Trophoblast cell (in vitro differentiated cells and primary cell): Measurements from ENCODE around the gene WDR88.

Source experiments
- DNase-seq, 2 donors: peaks; one replicate each; pipeline ENCODE4 v3.0.0-alpha.2; 2016
- H2AFZ ChIP-seq: 2 replicates; pipeline ENCODE4 v1.6.1; 2013; ENCODE audit warnings: low read length, moderate library complexity, mild to moderate bottlenecking; ENCODE audit not compliant: insufficient read depth, poor library complexity
- H2AK5ac ChIP-seq: 2 replicates; pipeline ENCODE4 v1.6.1; 2013; ENCODE audit warnings: mild to moderate bottlenecking, low read length
- H2BK120ac ChIP-seq: 2 replicates; pipeline ENCODE4 v1.6.1; 2013; ENCODE audit warnings: low read length, mild to moderate bottlenecking, moderate library complexity; ENCODE audit not compliant: insufficient read depth, poor library complexity
- H2BK12ac ChIP-seq: 2 replicates; pipeline ENCODE4 v1.6.1; 2013; ENCODE audit warnings: mild to moderate bottlenecking, low read length, moderate library complexity
- H2BK5ac ChIP-seq: 2 replicates; pipeline ENCODE4 v1.6.1; 2013; ENCODE audit warnings: low read length, low read depth, moderate library complexity, mild to moderate bottlenecking; ENCODE audit not compliant: poor library complexity
- H3K14ac ChIP-seq: 2 replicates; pipeline ENCODE4 v1.6.1; 2013; ENCODE audit warnings: mild to moderate bottlenecking, low read length
- H3K18ac ChIP-seq: 2 replicates; pipeline ENCODE4 v1.6.1; 2013; ENCODE audit warnings: mild to moderate bottlenecking, low read length
- H3K23ac ChIP-seq: 2 replicates; pipeline ENCODE4 v1.6.1; 2013; ENCODE audit warnings: low read length
- H3K27ac ChIP-seq: 2 replicates; pipeline ENCODE4 v1.5.1; 2013; ENCODE audit warnings: low read depth, mild to moderate bottlenecking, inconsistent platforms, low read length, moderate library complexity
- H3K27me3 ChIP-seq: 2 replicates; pipeline ENCODE4 v1.6.1; 2013; ENCODE audit warnings: inconsistent platforms, mild to moderate bottlenecking, low read length, moderate library complexity; ENCODE audit not compliant: insufficient read depth
- H3K36me3 ChIP-seq, 2 experiments: 1 replicate in 1 of 2; 2 replicates in 1 of 2; pipeline ENCODE4 v1.6.1; 2013; ENCODE audit warnings: low read length in 2 of 2, mild to moderate bottlenecking in 2 of 2, moderate library complexity in 1 of 2; ENCODE audit not compliant: insufficient read depth in 2 of 2, control insufficient read depth in 1 of 2
- H3K4ac ChIP-seq: 2 replicates; pipeline ENCODE4 v1.6.1; 2013; ENCODE audit warnings: low read depth, mild to moderate bottlenecking, low read length, moderate library complexity
- H3K4me1 ChIP-seq, 2 experiments: 1 replicate in 1 of 2; 2 replicates in 1 of 2; pipeline ENCODE4 v1.6.1; 2013; ENCODE audit warnings: low read length in 2 of 2, mild to moderate bottlenecking in 2 of 2, moderate library complexity in 1 of 2; ENCODE audit not compliant: insufficient read depth in 2 of 2, control insufficient read depth in 1 of 2
- H3K4me2 ChIP-seq: 2 replicates; pipeline ENCODE4 v1.6.1; 2013; ENCODE audit warnings: inconsistent platforms, mild to moderate bottlenecking, low read length, moderate library complexity
- H3K4me3 ChIP-seq: 2 replicates; pipeline ENCODE4 v1.5.1; 2013; ENCODE audit warnings: mild to moderate bottlenecking, low read depth, low read length, inconsistent platforms
- H3K79me1 ChIP-seq: one replicate; pipeline ENCODE4 v1.6.1; 2013; ENCODE audit warnings: low read length
- H3K79me2 ChIP-seq: 2 replicates; pipeline ENCODE4 v1.6.1; 2013; ENCODE audit warnings: low read length, mild to moderate bottlenecking; ENCODE audit not compliant: control insufficient read depth, insufficient read depth, poor library complexity
- H3K9ac ChIP-seq: 2 replicates; pipeline ENCODE4 v1.6.1; 2013; ENCODE audit warnings: mild to moderate bottlenecking, low read length
- H3K9me3 ChIP-seq: 2 replicates; pipeline ENCODE4 v1.6.1; 2013; ENCODE audit warnings: low read depth, mild to moderate bottlenecking, control low read depth, inconsistent platforms, low read length; ENCODE audit not compliant: insufficient read depth
- H4K12ac ChIP-seq: 2 replicates; pipeline ENCODE4 v1.6.1; 2013; ENCODE audit warnings: low read depth, mild to moderate bottlenecking, low read length, moderate library complexity
- H4K8ac ChIP-seq: 2 replicates; pipeline ENCODE4 v1.6.1; 2013; ENCODE audit warnings: low read depth, mild to moderate bottlenecking, low read length, moderate library complexity
- H4K91ac ChIP-seq: one replicate; pipeline ENCODE4 v1.6.1; 2013; ENCODE audit warnings: low read depth, mild to moderate bottlenecking, low read length, moderate library complexity
- WGBS: extraction: QIAGEN DNeasy Blood & Tissue Kit; methylation state at CpG from one replicate; pipeline ENCODE4 v1.1.7; 2013; ENCODE audit warnings: missing lambda C conversion rate; ENCODE audit not compliant: insufficient read length, insufficient coverage; ENCODE audit errors: extremely low coverage; 5-methylcytosine and 5-hydroxymethylcytosine counted together

Gene WDR88

GRCh38 chr19:33159149-33159548 is 27.2 kb downstream of the WDR88 start:
- Histone ChIP-seq H2BK12ac (no peak overlapping the region), H2AFZ (no peak overlapping the region), H3K18ac (no peak overlapping the region), H3K23ac (no peak overlapping the region), H3K79me1 (no peaks in the 10 kb centered on the region), H4K8ac (no peak overlapping the region), H2BK120ac (no peak overlapping the region), H4K12ac (no peak overlapping the region), H3K9me3 (no peaks in the 10 kb centered on the region), H3K79me2 (no peaks in the 10 kb centered on the region), H3K27me3 (peaks cover 2% of the 10 kb centered on the region), H3K36me3 (no peaks in the 10 kb centered on the region), H3K4ac (no peak overlapping the region), H3K9ac (no peak overlapping the region), H2AK5ac (no peak overlapping the region), H3K4me1 (no peaks in the 10 kb centered on the region), H2BK5ac (no peak overlapping the region), H3K27ac (no peak overlapping the region), H3K4me2 (no peak overlapping the region), H3K14ac (no peak overlapping the region), H3K4me3 (no peak overlapping the region), H4K91ac (no peak overlapping the region)
- WGBS, result no CpG with 5 or more reads among the region's 4 CpGs
- no peak for DNase-seq

DNA sequence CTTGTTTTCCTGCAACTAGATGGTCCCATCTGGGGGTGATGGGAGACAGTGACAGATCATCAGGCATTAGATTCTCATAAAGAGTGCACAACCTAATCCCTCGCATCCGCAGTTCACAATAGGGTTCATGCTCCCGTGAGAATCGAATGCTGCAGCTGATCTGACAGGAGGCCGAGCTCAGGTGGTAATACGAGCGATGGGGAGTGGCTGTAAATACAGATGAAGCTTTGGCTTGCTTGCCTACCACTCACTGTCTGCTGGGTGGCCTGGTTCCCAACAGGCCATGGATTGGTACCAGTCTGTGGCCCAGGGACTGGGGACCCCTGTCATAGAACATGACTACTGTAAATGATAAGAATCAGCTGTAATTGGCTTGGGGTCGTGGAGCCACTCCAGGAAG is 28.0 kb downstream of the WDR88 start:
- no peak overlapping the region for H4K8ac ChIP-seq
- no peaks in the 10 kb centered on the region for H3K9me3 ChIP-seq
- no peak overlapping the region for H3K18ac ChIP-seq
- no peak overlapping the region for H3K4ac ChIP-seq
- H3K79me2 ChIP-seq, result no peaks in the 10 kb centered on the region
- H4K91ac ChIP-seq, result no peak overlapping the region
- no peak overlapping the region for H2BK12ac ChIP-seq
- H2AFZ ChIP-seq, result no peak overlapping the region
- WGBS, result no CpG with 5 or more reads among the region's 8 CpGs
- no peaks in the 10 kb centered on the region for H3K36me3 ChIP-seq
- no peak overlapping the region for H4K12ac ChIP-seq
- no peak overlapping the region for H3K4me2 ChIP-seq
- no peak overlapping the region for H2AK5ac ChIP-seq
- H2BK120ac ChIP-seq, result no peak overlapping the region
- no peak overlapping the region for H3K27ac ChIP-seq
- no peaks in the 10 kb centered on the region for H3K4me1 ChIP-seq
- no peak overlapping the region for H2BK5ac ChIP-seq
- no peak overlapping the region for H3K9ac ChIP-seq
- H3K14ac ChIP-seq, result no peak overlapping the region
- peaks cover 2% of the 10 kb centered on the region for H3K27me3 ChIP-seq
- no peak overlapping the region for H3K23ac ChIP-seq
- no peak for DNase-seq
- no peaks in the 10 kb centered on the region for H3K79me1 ChIP-seq
- H3K4me3 ChIP-seq, result no peak overlapping the region

DNA sequence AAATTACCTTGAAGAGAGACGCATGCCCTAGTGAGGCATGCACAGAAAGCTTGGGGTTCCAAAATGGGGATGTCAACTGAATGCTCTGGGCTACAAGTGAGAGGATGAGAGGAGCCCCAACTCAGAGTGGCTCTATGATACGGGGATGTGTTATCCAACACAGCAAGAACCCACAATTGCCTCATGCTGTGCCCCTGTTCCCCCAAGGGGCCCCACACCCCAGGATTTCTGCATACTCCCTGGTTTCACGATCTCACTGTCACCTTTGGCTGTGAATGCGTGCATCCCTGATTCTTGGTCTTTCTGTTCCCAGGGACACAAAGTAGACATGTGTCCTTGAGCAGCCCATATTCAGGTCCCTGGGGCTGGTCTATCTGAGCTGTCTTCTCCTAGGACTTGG is 29.3 kb downstream of the WDR88 start:
- no peak overlapping the region for H3K4me3 ChIP-seq
- peaks cover 2% of the 10 kb centered on the region for H3K27me3 ChIP-seq
- H3K9ac ChIP-seq, result no peak overlapping the region
- DNase-seq, result no peak
- H3K23ac ChIP-seq, result no peak overlapping the region
- no peak overlapping the region for H3K14ac ChIP-seq
- no peak overlapping the region for H2BK120ac ChIP-seq
- no peak overlapping the region for H3K27ac ChIP-seq
- H4K8ac ChIP-seq, result no peak overlapping the region
- H2AFZ ChIP-seq, result no peak overlapping the region
- no peak overlapping the region for H2BK5ac ChIP-seq
- H3K79me2 ChIP-seq, result no peaks in the 10 kb centered on the region
- no peak overlapping the region for H2BK12ac ChIP-seq
- no peak overlapping the region for H3K4ac ChIP-seq
- no CpG with 5 or more reads among the region's 4 CpGs for WGBS
- no peak overlapping the region for H4K91ac ChIP-seq
- no peaks in the 10 kb centered on the region for H3K9me3 ChIP-seq
- no peak overlapping the region for H3K18ac ChIP-seq
- H4K12ac ChIP-seq, result no peak overlapping the region
- H3K4me2 ChIP-seq, result no peak overlapping the region
- H3K4me1 ChIP-seq, result no peaks in the 10 kb centered on the region
- no peaks in the 10 kb centered on the region for H3K36me3 ChIP-seq
- no peak overlapping the region for H2AK5ac ChIP-seq
- H3K79me1 ChIP-seq, result no peaks in the 10 kb centered on the region

DNA sequence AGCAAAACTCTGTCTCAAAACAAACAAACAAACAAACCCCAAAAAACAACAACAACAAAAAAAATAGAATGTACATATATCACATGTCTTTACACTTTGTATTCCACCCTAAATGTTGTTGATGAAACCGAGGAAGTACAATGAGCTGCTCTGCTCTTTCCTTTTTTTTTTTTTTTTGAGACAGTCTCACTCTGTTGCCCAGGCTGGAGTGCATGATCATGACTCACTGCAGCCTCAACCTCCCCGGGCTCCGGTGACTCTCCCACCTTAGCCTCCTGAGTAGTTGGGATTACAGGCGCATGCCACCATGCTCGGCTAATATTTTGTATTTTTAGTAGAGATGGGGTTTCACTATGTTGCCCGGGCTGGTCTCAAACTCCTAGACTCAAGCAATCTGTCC is 31.6 kb downstream of the WDR88 start:
- no peaks in the 10 kb centered on the region for H3K79me2 ChIP-seq
- no peak overlapping the region for H2BK5ac ChIP-seq
- no peaks in the 10 kb centered on the region for H3K9me3 ChIP-seq
- no peak overlapping the region for H2BK120ac ChIP-seq
- no peak for DNase-seq
- H4K12ac ChIP-seq, result no peak overlapping the region
- no peak overlapping the region for H3K23ac ChIP-seq
- WGBS, result no CpG with 5 or more reads among the region's 6 CpGs
- H3K14ac ChIP-seq, result no peak overlapping the region
- H3K9ac ChIP-seq, result no peak overlapping the region
- no peak overlapping the region for H4K8ac ChIP-seq
- H3K4me2 ChIP-seq, result no peak overlapping the region
- no peak overlapping the region for H3K4ac ChIP-seq
- H2AK5ac ChIP-seq, result no peak overlapping the region
- H3K27ac ChIP-seq, result no peak overlapping the region
- no peaks in the 10 kb centered on the region for H3K4me1 ChIP-seq
- H3K27me3 ChIP-seq, result peaks cover 2% of the 10 kb centered on the region
- no peak overlapping the region for H4K91ac ChIP-seq
- H3K4me3 ChIP-seq, result no peak overlapping the region
- no peak overlapping the region for H2AFZ ChIP-seq
- no peaks in the 10 kb centered on the region for H3K36me3 ChIP-seq
- no peak overlapping the region for H3K18ac ChIP-seq
- no peaks in the 10 kb centered on the region for H3K79me1 ChIP-seq
- H2BK12ac ChIP-seq, result no peak overlapping the region
